HG02759 (cell line): ENCODE measurements around the gene ATP7B.
A peak's percentile ranks its signal among the peaks of the same experiment; 100 is the strongest.
"Not testable (repeated sequence)": the region's sequence is repeated elsewhere in the genome, so short reads cannot be mapped to it uniquely, and the experiment has no call there.

Experiments used
- ATAC-seq: cut with Tn5 transposase; IDR thresholded peaks from one replicate; pipeline ENCODE4 v1.9.1; 2021; ENCODE audit warnings: mild to moderate bottlenecking, moderate library complexity; ENCODE audit not compliant: unreplicated experiment

The ATP7B gene

DNA sequence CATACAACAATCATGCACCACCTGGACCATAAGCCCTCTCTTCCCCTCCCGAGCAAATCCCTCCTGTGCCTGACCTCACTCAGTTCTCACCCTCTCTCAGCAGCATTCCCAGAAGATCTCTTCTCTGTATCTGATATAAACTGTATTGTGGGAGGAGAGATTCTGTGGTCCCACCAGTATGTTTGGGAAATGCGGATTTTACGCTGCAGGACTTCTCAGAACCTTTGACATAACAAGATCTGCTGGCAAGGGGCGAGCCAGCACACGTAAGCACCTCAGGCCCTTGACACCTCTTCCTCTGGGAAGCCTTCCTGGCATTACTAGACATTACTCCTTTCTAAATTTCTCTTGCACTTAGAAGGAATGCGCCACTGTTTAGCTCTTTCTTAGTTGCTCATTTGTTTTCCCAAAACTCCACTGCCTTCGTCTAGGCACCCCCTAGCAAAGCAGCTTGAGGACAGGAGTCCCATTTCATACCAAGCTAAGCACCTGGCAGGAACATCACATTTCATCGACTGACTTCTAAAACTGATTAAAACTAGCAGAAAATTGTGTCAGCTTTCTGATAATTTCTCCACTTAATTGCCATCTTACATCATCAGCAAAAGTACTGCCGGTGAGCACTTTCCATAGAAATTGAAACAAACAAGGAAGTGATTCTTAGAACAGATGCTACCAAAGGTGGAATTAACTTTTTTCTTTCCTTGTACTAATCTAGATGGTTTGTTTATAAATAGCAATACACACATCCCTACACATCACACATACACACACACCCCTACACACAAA, 86.3 kb downstream of the ATP7B start:
- ATAC-seq = no peak

DNA sequence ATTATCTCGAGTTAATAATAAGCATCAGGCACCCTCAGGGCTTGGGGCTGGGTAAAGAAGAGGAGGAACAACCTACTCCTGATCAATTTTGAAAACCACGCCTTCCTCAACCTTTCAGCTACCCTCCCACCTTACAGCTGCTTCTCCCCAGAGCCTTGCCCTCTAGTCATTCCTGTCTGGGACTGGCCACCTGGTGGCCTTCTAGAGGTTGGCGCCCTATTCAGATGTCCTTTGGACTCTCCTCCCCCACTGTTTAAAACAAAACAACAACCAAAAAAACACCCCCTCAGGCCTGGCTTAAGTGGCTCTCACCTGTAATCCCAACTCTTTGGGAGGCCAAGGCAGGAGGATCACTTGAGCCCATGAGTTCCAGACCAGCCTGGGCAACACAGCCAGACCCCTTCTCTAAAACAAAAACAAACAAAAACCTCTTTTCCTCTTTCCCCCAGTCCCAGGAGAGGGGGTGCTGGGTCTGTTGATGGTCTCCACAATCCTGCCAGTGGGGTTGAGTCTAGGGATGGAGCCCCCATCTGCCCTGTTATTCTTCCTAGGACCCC, 87.2 kb downstream of the ATP7B start:
- ATAC-seq = peak; percentile 67

DNA sequence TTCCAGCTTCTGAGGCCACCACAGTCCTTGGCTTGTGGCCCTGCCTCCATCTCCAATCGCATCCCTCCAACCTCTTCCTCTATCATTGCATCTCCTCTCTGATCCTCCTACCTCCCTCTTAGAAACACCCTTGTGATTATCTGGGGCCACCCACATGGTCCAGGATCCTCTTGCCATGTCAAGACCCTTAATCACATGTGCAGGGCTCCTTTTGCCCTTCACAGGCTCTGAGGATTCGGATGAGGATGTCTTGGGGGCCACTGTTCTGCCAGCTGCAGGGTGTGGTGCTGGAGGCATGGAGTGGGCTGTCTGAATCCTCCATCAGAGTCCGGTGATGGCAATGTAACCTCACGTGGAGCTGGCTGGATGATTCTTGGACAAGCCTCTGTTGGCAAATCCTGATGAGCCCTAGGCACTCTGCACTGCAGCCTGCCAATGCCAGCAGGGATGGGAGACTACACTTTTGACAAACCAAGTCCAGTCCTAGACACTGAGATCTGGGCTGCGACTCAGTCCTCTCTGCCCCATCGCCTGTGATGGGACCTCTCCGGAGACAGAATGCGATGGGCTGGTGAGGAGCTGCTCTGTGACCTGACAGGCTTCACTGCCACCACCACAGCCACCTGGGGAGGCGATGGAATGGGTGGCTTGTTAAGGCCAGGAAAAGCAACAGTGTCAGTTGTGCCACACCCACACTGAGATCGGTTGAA, 88.3 kb downstream of the ATP7B start:
- no peak for ATAC-seq

DNA sequence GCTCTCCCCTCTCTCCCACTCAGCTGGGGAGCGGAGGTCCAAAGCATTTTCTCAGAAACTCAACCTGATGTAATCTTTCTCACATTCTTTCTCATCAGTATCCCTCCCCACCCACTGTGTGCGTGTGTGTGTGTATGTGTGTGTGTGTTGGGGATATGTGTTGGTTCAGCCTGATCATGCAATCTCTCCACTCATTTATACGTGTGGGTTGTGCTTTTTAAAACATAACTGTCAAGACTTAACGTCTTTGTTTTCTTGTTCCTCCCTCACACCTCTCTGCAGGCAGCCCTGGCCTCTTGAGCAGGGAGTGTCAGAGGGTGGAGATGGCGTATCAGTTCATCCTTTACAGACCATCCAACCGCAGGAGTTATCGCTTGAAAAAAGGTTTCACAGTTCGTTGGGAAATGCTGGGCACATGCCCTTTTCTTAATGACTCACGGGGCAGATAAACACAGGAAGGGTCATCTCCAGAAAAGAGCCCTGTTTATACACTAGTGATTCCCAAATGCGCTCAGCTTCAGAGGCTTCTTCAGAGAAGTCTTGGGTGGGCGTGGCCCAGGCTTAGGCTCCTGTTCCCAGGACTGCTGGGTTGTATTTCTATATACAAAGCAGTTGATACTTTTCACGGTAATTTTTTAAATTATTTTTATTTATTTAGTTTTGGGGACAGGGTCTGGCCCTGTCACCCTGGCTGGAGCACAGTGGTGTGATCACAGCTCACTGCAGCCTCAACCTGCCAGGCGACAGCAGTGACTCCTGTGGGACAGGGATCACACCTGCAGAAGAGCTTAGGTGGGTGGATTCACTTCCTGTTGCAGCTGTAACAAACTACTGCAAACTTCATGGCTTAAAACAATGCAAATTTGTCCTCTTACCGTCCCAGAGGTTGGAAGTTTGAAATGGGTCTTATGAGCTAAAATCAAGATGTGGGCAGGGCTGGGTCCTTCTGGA, 89.2 kb downstream of the ATP7B start:
- ATAC-seq = no peak

DNA sequence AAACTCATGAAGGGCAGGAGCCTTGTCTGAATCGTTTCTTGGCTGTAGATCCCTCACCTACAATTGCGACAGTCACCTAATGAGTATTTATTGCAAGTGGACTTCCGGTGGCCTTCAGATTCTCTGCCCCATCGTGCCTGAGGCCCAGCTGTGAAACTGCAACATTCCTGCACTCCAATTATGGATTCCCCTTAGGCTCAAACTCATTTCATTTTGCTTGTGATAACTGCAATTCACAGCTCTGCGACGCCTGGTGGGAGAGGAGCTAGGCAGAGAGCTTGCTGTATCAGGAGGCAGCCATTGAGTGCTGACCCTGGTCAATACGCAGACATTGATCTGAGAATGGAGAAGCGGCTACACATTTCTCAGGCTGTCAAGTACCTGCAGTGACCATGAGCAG, 90.5 kb downstream of the ATP7B start:
- ATAC-seq = no peak

DNA sequence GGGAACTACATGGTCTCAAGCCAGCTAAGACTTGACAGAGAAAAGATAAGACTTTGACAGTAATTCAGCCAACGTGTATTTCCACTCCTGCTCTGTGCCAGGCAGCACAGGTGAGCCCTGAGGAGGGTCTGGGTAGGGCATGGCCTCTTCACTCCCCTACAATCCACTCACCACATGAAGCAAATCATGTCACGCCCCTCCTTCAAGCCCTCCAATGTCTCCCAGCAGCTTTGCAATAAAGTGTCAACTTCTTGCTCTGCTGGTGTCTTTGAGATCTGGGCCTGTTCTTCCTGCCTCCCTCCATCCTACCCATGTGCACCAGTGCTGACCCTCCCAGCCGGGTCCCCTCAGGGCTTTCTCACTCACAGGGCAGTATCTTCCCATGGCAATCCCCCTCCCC, 91.0 kb downstream of the ATP7B start:
- ATAC-seq = no peak

DNA sequence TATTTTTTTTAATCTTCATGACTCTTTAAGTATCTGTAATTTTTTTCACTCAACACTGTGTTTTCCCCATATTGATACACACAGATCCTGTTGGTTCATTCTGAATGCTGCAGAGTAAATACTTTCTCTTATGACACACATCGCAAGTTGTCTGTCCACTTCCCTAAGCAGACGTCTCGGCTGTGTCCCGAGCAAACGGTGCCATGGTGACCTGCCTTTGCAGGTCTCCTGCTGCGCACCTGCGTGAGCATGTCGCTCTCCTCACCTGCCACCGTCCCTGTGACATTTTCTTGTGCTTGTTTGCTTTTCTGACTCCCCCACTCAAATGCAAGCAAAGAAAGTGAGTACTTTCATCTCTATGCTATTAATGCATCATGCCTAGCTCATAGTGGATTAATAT, 91.7 kb downstream of the ATP7B start:
- no peak for ATAC-seq

DNA sequence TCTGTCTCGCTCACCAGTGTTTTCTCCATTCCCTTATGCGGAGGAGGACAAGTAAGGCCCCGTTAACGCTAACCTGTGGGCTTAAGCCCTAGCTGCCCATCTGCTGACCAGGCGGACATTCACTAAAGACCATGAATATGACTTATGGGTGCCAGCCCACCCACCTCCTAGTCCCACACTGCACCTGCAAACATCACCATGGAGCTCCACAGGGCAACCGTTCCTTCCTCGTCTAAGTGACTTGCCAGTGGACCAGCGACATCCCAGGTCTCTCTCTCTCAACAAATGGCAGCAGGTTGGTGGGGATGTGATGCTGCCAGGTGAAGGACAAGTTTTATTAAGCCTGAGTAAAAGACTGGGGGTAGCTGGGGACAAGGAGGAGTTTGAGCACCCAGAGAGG, 94.3 kb downstream of the ATP7B start:
- no peak for ATAC-seq

DNA sequence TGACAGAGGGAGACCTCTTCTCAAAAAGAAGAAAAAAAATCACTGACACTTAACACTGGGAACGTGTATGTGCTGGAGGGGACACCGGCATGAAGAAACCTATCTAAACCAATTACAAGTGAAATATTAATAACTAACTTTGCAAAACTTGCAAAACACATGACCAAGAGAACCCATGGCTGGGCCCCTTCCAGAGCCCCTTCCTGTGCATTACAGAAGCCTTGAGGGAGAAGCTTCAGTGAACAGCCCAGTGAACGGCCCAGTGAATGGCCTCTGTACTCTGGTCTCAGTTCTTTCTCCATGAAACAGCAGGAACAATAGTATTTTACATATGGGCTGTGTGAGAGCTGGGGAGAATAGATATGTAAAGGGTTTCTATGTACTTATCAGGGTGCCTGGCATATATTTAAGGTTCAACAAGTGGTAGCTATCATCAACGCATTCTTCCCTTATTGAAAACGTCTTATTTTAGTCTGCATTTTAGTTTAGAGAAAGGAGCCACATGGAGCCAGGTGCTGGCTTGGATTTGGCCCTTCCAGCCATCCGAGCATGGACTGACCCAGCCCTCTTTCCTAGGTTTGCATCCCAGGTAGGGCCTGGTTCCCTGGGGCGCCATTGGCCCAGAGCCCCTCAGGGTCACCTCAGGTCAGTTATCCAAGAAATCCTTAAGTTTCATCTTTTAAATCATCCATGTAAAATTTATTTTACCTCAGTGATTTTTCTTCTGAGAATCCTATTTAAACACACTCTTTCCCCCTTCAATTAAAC, 95.0 kb downstream of the ATP7B start:
- ATAC-seq = no peak

DNA sequence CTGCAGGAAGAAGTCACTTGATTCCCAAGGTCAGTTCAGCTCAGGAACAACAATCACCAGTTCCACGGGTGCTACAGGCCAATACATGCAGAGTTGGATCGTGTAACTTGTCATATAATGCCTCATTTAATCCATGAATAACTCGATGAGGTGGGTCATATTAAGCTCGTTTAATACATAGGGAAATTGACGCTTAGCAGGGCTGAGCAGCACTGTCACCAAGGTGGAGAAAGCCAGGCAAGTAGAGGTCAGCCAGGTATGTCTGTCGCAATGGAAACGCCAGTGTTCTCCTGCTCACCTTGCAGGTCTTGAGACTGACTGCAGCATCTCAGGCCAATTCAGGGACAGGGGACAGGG, 97.1 kb downstream of the ATP7B start:
- no peak for ATAC-seq

DNA sequence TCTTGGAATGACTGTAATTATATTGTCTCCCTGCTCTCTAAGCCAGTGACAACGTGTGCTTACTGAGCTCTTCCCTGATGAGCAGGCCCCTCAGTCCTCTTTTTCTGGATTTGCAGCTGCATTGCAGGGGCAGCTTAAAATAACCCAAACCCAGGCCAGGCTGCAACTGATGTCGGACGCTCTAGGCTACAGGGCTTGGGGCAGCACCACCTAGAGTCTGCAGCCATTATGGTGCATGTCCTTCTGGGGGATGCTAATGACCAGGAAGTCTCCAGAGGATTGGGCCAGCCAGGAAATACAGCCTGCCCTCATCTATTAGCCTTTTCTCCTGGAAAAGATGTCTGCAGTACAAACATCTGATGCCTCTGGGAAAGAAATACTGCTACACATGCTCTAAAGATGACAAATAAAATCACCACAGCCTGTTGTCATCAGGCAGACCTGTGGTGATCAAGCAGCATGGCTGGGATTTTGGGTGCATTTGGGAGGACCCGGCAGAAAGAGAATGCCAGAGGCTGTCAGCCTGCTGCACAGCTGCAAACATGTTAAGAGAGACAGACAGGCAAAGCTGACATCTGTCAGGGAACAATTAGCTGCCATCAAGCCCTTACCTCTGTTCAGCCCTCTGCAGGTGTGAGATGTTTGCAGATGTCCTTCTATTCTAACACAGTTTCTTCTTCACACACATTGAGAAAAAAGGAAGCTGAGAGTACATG, 97.7 kb downstream of the ATP7B start:
- ATAC-seq = no peak

DNA sequence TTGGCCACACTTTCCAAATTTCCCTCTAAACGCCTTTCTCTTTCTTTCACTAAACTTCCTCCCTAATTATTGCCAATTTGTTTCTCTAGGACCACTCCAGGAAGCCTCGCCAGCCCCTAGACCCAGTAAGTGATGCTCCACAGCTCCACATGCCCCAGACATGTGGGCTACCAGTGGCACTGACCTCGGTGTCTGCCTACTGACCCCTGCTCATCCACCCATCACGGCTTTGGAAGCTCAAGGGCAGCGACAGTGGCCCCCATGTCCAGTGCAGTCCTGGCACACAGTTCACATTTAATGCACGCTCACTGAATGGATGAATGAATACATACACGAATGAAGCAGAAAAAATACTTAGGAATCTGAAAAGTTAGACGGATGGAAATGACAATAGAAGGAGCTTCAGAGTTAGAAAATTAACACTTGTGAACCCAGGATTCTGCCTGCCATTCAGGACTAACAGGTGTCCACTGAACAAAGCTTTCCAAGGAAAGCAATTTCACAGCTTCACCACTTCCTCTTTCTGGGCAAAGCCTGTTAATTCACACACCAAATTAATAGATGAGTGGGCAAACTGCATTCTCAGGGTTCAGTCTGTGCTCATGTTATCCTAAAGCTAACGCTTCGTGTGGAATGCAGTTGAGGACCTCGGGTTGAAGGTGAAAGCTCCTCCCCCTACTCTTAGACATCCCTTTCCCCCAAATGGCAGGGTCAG, 98.6 kb downstream of the ATP7B start:
- no peak for ATAC-seq

DNA sequence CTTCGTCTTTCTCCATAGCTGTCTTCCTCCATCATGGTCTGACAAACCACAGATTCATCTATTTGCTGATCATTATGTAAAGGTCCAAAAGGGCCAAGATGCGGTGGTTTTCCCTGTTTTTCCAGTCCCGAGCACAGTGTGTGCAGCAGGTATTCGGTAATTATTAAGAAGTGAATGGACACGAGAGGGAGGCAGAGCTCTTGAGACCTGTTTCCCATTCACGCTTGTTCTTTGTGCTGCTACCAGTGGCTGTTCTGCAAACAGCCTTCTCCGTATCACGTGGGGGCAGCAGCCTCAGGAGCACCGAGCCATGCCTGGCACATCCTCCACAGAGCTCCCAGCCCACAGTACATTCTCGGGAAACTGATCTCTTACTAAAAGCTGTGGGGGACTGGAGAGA, 99.2 kb downstream of the ATP7B start:
- no peak for ATAC-seq

DNA sequence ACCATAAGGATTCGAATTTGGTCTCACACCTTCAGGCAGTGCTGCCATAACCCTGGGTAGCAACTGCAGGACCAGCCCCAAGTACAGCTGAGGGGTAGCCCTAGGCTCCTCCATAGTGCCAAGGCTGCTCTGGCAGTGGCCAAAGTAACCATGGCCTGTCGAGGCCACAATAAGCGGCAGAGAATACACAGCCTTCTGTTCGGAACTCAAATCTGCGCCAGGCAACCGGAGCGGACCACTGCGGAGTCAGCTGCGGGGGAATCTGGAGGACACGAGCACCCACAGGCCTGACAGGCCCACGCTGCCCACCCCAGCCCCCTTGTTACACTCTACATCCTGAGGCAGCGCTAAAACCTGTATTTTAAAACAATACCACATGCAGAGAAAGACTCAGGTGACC, 100.7 kb downstream of the ATP7B start:
- no peak for ATAC-seq

DNA sequence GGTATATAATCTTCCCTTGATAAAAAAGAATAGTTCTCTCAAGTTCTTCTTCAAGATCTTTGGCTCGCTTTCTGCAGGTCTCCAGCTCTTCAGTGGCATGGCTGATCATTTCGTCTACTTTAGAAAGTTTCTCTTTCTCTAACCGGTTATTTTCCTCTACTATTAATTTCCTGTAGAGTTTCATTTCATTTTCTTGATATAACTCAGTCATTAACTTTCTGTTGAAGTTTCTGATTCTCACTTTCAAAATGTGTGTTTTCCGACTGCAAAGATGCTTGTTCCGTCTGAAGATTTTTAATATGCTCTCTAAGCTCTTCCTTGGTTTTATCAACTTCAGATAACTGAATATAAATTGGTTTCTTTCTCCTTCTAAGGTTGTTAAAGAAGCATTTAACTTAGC, 102.0 kb downstream of the ATP7B start:
- ATAC-seq = not testable (repeated sequence)

DNA sequence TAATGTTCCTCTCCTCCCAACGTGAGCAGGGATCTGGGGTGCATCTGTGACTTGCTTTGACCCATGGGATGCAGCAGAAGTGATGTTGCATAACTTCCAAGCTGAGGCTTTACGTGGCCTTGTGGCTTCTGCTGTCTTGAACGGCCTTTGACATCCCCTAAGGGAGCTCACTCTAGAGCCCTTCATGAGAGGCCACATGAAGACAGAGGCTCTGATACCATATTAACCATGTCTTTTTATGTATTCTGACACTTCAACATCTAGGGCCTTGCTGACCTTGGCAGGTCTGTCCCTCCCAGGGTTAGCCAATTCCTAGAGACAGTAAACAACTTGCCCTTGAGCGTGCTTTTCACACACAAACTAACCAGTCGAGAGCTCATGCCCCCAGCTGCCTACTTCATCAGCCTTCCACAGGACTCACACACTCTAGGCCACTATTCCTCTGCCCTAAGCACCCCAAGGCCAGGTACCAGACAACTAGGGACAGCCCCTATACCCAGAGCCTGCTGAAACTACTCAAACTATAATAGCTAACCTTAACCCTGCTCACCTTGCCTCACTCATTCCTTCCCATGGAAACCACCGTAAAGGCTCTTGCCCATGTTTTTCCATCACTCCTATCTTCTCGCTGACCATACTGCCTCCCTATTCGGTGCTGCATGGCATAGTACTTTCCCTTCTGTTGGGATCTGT, 104.1 kb downstream of the ATP7B start:
- no peak for ATAC-seq

DNA sequence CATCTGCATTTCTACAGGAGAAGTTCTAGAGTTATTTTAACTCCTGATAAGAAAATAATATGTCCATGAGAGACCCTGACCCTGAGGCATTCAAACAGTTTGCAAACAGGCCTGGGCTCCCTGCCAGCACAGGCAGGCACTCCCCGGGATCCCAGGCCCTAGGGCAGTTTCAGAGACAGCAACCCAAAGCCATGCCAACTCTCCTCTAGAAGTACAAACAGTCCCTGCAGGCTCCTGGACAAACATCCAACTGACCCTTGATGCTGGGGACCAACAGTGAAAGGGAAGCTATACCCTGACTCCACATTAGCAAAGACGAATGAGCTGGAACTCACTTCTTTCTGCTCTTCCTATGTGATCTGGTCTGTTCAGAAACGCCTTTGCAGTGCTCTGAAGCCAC, 104.7 kb downstream of the ATP7B start:
- ATAC-seq = no peak

DNA sequence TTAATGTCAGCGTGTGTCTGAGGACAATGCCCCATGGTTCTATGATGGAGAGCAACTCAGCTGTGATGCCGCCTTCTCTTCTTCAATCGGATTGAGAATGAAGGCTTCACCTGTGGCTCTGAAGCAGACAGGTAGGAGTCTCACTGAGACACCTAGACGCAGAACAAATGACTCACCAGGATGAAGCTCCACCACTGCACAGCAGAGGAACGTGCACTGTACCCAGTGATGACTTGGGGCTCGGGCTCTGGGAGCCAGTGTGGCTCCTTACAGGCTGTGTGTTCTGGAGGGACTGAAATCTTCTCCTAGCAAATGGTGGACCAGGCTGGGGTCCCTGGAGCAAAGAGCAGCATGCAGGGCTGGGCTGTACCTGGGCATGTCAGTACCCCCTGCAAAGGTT, 105.5 kb downstream of the ATP7B start:
- no peak for ATAC-seq

DNA sequence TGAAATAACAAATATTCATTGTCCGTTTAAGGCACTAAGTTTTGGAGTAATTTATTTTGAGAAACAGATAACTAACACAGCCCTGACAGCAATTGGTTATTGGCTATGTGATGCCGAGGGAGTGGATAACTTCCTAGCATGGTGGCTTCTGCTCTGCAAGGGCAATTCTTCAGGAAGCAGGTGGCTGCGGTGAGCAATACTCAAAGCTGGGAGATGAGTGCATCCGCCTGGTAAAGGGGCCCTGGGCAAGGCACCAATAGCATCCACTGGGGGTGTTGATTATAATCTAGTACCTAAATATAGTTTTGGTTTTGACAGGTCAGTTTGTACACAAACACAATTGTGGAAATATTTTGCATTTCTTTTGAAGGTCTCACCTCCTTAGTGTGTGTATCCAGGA, 108.5 kb downstream of the ATP7B start:
- ATAC-seq = no peak
